Astrocyte (in vitro differentiated cells and primary cell): Measurements from ENCODE around the gene NEUROD1. TPM values are rescaled to one million over a fixed set of nuclear protein-coding genes. Genes with fewer than 3 reads are reported as not detected.

Experiments
- DNase-seq: peaks from one replicate; pipeline ENCODE4 v3.0.0-alpha.2; 2010; ENCODE audit warnings: low read depth
- FAIRE-seq: peaks from 2 replicates; lab custom pipeline; 2011; peaks lifted over from hg19 to GRCh38; lab: Jason Lieb, UNC
- H2AFZ ChIP-seq: 2 replicates; pipeline ENCODE4 v1.6.0; 2012; ENCODE audit warnings: low read depth, low read length, inconsistent platforms
- H3K27ac ChIP-seq: 2 replicates; pipeline ENCODE4 v1.5.1; 2011; ENCODE audit warnings: low read depth, low read length, inconsistent platforms
- H3K27me3 ChIP-seq: 2 replicates; pipeline ENCODE4 v1.6.0; 2011; ENCODE audit warnings: low read length, inconsistent platforms; ENCODE audit not compliant: insufficient read depth
- H3K36me3 ChIP-seq: 2 replicates; pipeline ENCODE4 v1.5.1; 2011; ENCODE audit warnings: low read length, inconsistent platforms; ENCODE audit not compliant: insufficient read depth
- H3K4me1 ChIP-seq: 2 replicates; pipeline ENCODE4 v1.5.1; 2011; ENCODE audit warnings: low read length, inconsistent platforms; ENCODE audit not compliant: insufficient read depth
- H3K4me2 ChIP-seq: 2 replicates; pipeline ENCODE4 v1.6.0; 2012; ENCODE audit warnings: low read length, inconsistent platforms
- H3K4me3 ChIP-seq: 2 replicates; pipeline ENCODE4 v1.5.1; 2011; ENCODE audit warnings: low read depth, mild to moderate bottlenecking, low read length, inconsistent platforms; ENCODE audit not compliant: insufficient read depth
- H3K79me2 ChIP-seq: 2 replicates; pipeline ENCODE4 v1.6.0; 2012; ENCODE audit warnings: mild to moderate bottlenecking, low read length, inconsistent platforms; ENCODE audit not compliant: insufficient read depth
- H3K9ac ChIP-seq: 2 replicates; pipeline ENCODE4 v1.6.0; 2012; ENCODE audit warnings: mild to moderate bottlenecking, low read length, inconsistent platforms
- H3K9me3 ChIP-seq: 2 replicates; pipeline ENCODE4 v1.5.1; 2012; ENCODE audit warnings: low read depth, mild to moderate bottlenecking, low read length, inconsistent platforms; ENCODE audit not compliant: insufficient read depth
- H4K20me1 ChIP-seq: 2 replicates; pipeline ENCODE4 v1.6.0; 2012; ENCODE audit warnings: low read length, inconsistent platforms; ENCODE audit not compliant: insufficient read depth
- H3K27ac Mint-ChIP-seq: one replicate; pipeline ENCODE4 v1.8.0; 2021; ENCODE audit warnings: mild to moderate bottlenecking, mixed read lengths; ENCODE audit not compliant: unreplicated experiment
- H3K27me3 Mint-ChIP-seq: one replicate; pipeline ENCODE4 v1.8.0; 2021; ENCODE audit warnings: low read depth, mixed read lengths; ENCODE audit not compliant: unreplicated experiment
- H3K36me3 Mint-ChIP-seq: one replicate; pipeline ENCODE4 v1.8.0; 2021; ENCODE audit warnings: low read depth, mixed read lengths; ENCODE audit not compliant: unreplicated experiment
- H3K4me1 Mint-ChIP-seq: one replicate; pipeline ENCODE4 v1.8.0; 2021; ENCODE audit warnings: low read depth, mixed read lengths; ENCODE audit not compliant: unreplicated experiment
- H3K4me3 Mint-ChIP-seq: one replicate; pipeline ENCODE4 v1.8.0; 2021; ENCODE audit warnings: mild to moderate bottlenecking, moderate library complexity, mixed read lengths; ENCODE audit not compliant: unreplicated experiment
- H3K9me3 Mint-ChIP-seq: one replicate; pipeline ENCODE4 v1.8.0; 2021; ENCODE audit warnings: mild to moderate bottlenecking, mixed read lengths; ENCODE audit not compliant: unreplicated experiment
- CTCF ChIP-seq: IDR thresholded peaks from 2 replicates; pipeline ENCODE4 v1.5.1; 2011; ENCODE audit warnings: low read depth, mild to moderate bottlenecking, inconsistent platforms, low read length, moderate library complexity; ENCODE audit not compliant: insufficient read depth
- EZH2 ChIP-seq: IDR thresholded peaks from 2 replicates; pipeline ENCODE4 v1.6.1; 2012; ENCODE audit warnings: mild to moderate bottlenecking, low read length, inconsistent platforms; ENCODE audit not compliant: insufficient read depth
- total RNA-seq: library from RNA; stranded (reverse); gene quantifications from 2 replicates; pipeline ENCODE4 v1.2.1, GENCODE V29; 2021

Gene NEUROD1
- total RNA-seq, 1 donor from 2014 or later = not detected

- Mint-ChIP-seq H3K9me3 (peaks cover 11% of the 10 kb centered on the region), H3K4me3 (no peak overlapping the region), H3K27me3 (peaks cover 71% of the 10 kb centered on the region), H3K36me3 (no peaks in the 10 kb centered on the region), H3K4me1 (no peaks in the 10 kb centered on the region), H3K27ac (no peak overlapping the region)
- Histone ChIP-seq H3K36me3 (no peaks in the 10 kb centered on the region), H2AFZ (no peak overlapping the region), H3K4me1 (no peaks in the 10 kb centered on the region), H4K20me1 (no peaks in the 10 kb centered on the region), H3K27me3 (peaks cover 46% of the 10 kb centered on the region), H3K79me2 (no peaks in the 10 kb centered on the region), H3K9ac (no peak overlapping the region), H3K27ac (no peak overlapping the region), H3K4me3 (no peak overlapping the region), H3K4me2 (no peak overlapping the region), H3K9me3 (no peaks in the 10 kb centered on the region)
- TF ChIP-seq CTCF = no peak
- no peak for TF ChIP-seq EZH2
- DNase-seq = no peak
- FAIRE-seq = no peak
Measured at GRCh38 chr2:181675254-181675653, 5.1 kb downstream of the NEUROD1 start.

GRCh38 chr2:181674461-181674860 is 5.9 kb downstream of the NEUROD1 start:
- Histone ChIP-seq H3K4me2 (no peak overlapping the region), H3K36me3 (no peaks in the 10 kb centered on the region), H3K9me3 (no peaks in the 10 kb centered on the region), H3K79me2 (no peaks in the 10 kb centered on the region), H3K4me1 (no peaks in the 10 kb centered on the region), H3K9ac (no peak overlapping the region), H2AFZ (no peak overlapping the region), H3K27me3 (peaks cover 42% of the 10 kb centered on the region), H3K4me3 (no peak overlapping the region), H4K20me1 (no peaks in the 10 kb centered on the region), H3K27ac (no peak overlapping the region)
- Mint-ChIP-seq H3K27ac (no peak overlapping the region), H3K4me3 (no peak overlapping the region), H3K9me3 (peaks cover 10% of the 10 kb centered on the region), H3K36me3 (no peaks in the 10 kb centered on the region), H3K4me1 (no peaks in the 10 kb centered on the region), H3K27me3 (peaks cover 65% of the 10 kb centered on the region)
- TF ChIP-seq CTCF (no peak), EZH2 (no peak)
- FAIRE-seq (no peak), DNase-seq (no peak)

GRCh38 chr2:181673173-181673572 is 7.1 kb downstream of the NEUROD1 start:
- Mint-ChIP-seq H3K4me1 (no peaks in the 10 kb centered on the region), H3K27me3 (peaks cover 63% of the 10 kb centered on the region), H3K4me3 (no peak overlapping the region), H3K9me3 (peaks cover 4% of the 10 kb centered on the region), H3K36me3 (no peaks in the 10 kb centered on the region), H3K27ac (no peak overlapping the region)
- no peak overlapping the region for H2AFZ ChIP-seq
- no peak overlapping the region for H3K9ac ChIP-seq
- TF ChIP-seq CTCF (no peak), EZH2 (no peak)
- H3K36me3 ChIP-seq = no peaks in the 10 kb centered on the region
- no peaks in the 10 kb centered on the region for H4K20me1 ChIP-seq
- no peaks in the 10 kb centered on the region for H3K79me2 ChIP-seq
- no peaks in the 10 kb centered on the region for H3K4me1 ChIP-seq
- no peak overlapping the region for H3K4me2 ChIP-seq
- H3K9me3 ChIP-seq = no peaks in the 10 kb centered on the region
- H3K4me3 ChIP-seq = no peak overlapping the region
- H3K27ac ChIP-seq = no peak overlapping the region
- FAIRE-seq (no peak), DNase-seq (no peak)
- H3K27me3 ChIP-seq = peaks cover 35% of the 10 kb centered on the region
